Measurements from ENCODE around the gene CUL9.

Gene CUL9

GRCh38 chr6:43271944-43272343, 89.9 kb downstream of the CUL9 start:
- POLR2A ChIA-PET, result no interaction called here
- H3K4me1 ChIP-seq (ENCODE audit: control extremely low read depth in 1 of 4, control insufficient read depth in 4 of 4, insufficient read depth in 4 of 4, low read length in 3 of 4), result peaks cover 0 to 32% (median 23%) of the 10 kb centered on the region in 4 experiments
- H3K27ac ChIP-seq (ENCODE audit: insufficient read depth in 1 of 2, low read depth in 1 of 2, low read length in 2 of 2, poor library complexity in 1 of 2, severe bottlenecking in 2 of 2), result no peak overlapping the region
- H3K36me3 ChIP-seq (ENCODE audit: control insufficient read depth in 4 of 4, insufficient read depth in 4 of 4, low read length in 3 of 4), result no peaks in the 10 kb centered on the region
- no peak for DNase-seq
- CTCF ChIA-PET, result interaction anchor here (1.1 to 1.8 kb wide), 3 partner anchors 10 to 234 kb away, joined by 3 to 5 read pairs (median 5); partner anchors contain the start of gene DNPH1
- H3K4me3 ChIP-seq (ENCODE audit: control insufficient read depth in 1 of 7, extremely low read depth in 1 of 7, insufficient read depth in 4 of 7, low read depth in 2 of 7, low read length in 6 of 7), result no peak overlapping the region
- peaks cover 0 to 98% (median 31%) of the 10 kb centered on the region in 5 experiments for H3K27me3 ChIP-seq (replicated peaks in 2 of 5; ENCODE audit: control insufficient read depth in 4 of 5, insufficient read depth in 5 of 5, low read length in 4 of 5)
- H3K9me3 ChIP-seq (ENCODE audit: control extremely low read depth in 1 of 5, control insufficient read depth in 4 of 5, insufficient read depth in 2 of 5, low read depth in 1 of 5, low read length in 4 of 5), result no peaks in the 10 kb centered on the region

DNA sequence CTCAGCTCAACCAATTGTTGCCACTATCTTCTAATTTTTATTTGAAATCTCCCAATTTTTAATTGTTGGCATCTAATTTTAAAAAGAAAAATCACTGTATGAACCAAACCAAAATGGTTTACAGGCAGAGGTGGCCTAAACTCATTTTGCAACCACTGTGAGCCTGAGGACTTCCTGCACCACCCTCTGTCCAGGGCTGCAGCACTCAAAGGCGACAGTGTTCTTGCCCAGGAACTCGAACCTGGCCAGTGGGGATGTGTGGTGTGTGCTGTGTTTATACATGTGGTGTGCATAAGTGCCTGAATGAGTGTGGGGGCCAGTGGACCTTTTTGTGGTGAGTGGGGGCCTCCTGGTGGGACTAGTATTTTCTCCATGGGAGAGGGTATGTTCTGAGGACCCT, 91.7 kb downstream of the CUL9 start:
- Histone ChIP-seq H3K9me3 (ENCODE audit: control extremely low read depth in 1 of 5, control insufficient read depth in 4 of 5, insufficient read depth in 2 of 5, low read depth in 1 of 5, low read length in 4 of 5) (no peaks in the 10 kb centered on the region), H3K4me3 (ENCODE audit: control insufficient read depth in 1 of 7, extremely low read depth in 1 of 7, insufficient read depth in 4 of 7, low read depth in 2 of 7, low read length in 6 of 7) (no peak overlapping the region), H3K27me3 (replicated peaks in 2 of 5; ENCODE audit: control insufficient read depth in 4 of 5, insufficient read depth in 5 of 5, low read length in 4 of 5) (peaks cover 0 to 97% (median 37%) of the 10 kb centered on the region in 5 experiments), H3K27ac (ENCODE audit: insufficient read depth in 1 of 2, low read depth in 1 of 2, low read length in 2 of 2, poor library complexity in 1 of 2, severe bottlenecking in 2 of 2) (no peak overlapping the region), H3K36me3 (ENCODE audit: control insufficient read depth in 4 of 4, insufficient read depth in 4 of 4, low read length in 3 of 4) (no peaks in the 10 kb centered on the region), H3K4me1 (ENCODE audit: control extremely low read depth in 1 of 4, control insufficient read depth in 4 of 4, insufficient read depth in 4 of 4, low read length in 3 of 4) (peaks cover 0 to 27% (median 21%) of the 10 kb centered on the region in 4 experiments)
- no peak for DNase-seq
- 53% methylated on average over 2 of the region's 2 CpGs for WGBS (ENCODE audit: insufficient coverage)
- ChIA-PET CTCF (interaction anchor here (1.1 kb wide), 1 partner anchor 34 kb away, joined by 3 read pairs; no protein-coding TSS in a partner anchor), POLR2A (no interaction called here)
